ENCODE measurements around the gene SCGB1D1. TPM values are rescaled to one million over a fixed set of nuclear protein-coding genes. Genes with fewer than 3 reads are reported as not detected.
A peak's percentile ranks its signal among the peaks of the same experiment; 100 is the strongest.

Gene SCGB1D1
- total and polyA plus RNA-seq, 9 donors = not detected

GRCh38 chr11:62147545-62147944 is 42.5 kb upstream of the SCGB1D1 start:
- no peak overlapping the region for H3K4me3 ChIP-seq (ENCODE audit: low read length)
- no peaks in the 10 kb centered on the region for H3K27me3 ChIP-seq (ENCODE audit: control insufficient read depth, insufficient read depth, low read length)
- H3K4me1 ChIP-seq (ENCODE audit: control insufficient read depth, insufficient read depth, low read length) = peaks cover 13% of the 10 kb centered on the region
- no peaks in the 10 kb centered on the region for H3K9me3 ChIP-seq (replicated peaks; ENCODE audit: control insufficient read depth, low read depth, low read length)
- peaks cover 82% of the 10 kb centered on the region for H3K36me3 ChIP-seq (ENCODE audit: control insufficient read depth, insufficient read depth, low read length)
- H3K27ac ChIP-seq (ENCODE audit: low read length) = no peak overlapping the region
- 88% methylated on average over 9 of the region's 12 CpGs for WGBS (ENCODE audit: insufficient coverage)
- no peak for DNase-seq

GRCh38 chr11:62148271-62148980 is 41.6 kb upstream of the SCGB1D1 start:
- Histone ChIP-seq H3K4me3 (ENCODE audit: low read length) (no peak overlapping the region), H3K36me3 (ENCODE audit: control insufficient read depth, insufficient read depth, low read length) (peaks cover 78% of the 10 kb centered on the region), H3K27me3 (ENCODE audit: control insufficient read depth, insufficient read depth, low read length) (no peaks in the 10 kb centered on the region), H3K9me3 (replicated peaks; ENCODE audit: control insufficient read depth, low read depth, low read length) (no peaks in the 10 kb centered on the region), H3K27ac (ENCODE audit: low read length) (no peak overlapping the region), H3K4me1 (ENCODE audit: control insufficient read depth, insufficient read depth, low read length) (peaks cover 4% of the 10 kb centered on the region)
- 63% methylated on average over 8 of the region's 10 CpGs for WGBS (ENCODE audit: insufficient coverage)
- no peak for DNase-seq

- Histone ChIP-seq H3K36me3 (ENCODE audit: control insufficient read depth, insufficient read depth, low read length) (peaks cover 65% of the 10 kb centered on the region), H3K27ac (ENCODE audit: low read length) (no peak overlapping the region), H3K4me3 (ENCODE audit: low read length) (no peak overlapping the region), H3K4me1 (ENCODE audit: control insufficient read depth, insufficient read depth, low read length) (no peaks in the 10 kb centered on the region), H3K27me3 (ENCODE audit: control insufficient read depth, insufficient read depth, low read length) (no peaks in the 10 kb centered on the region), H3K9me3 (replicated peaks; ENCODE audit: control insufficient read depth, low read depth, low read length) (no peaks in the 10 kb centered on the region)
- WGBS (ENCODE audit: insufficient coverage) = 92% methylated on average over 12 of the region's 17 CpGs
- no peak for DNase-seq
Observed at GRCh38 chr11:62149986-62150886, 39.8 kb upstream of the SCGB1D1 start.

GRCh38 chr11:62150887-62151736 is 38.9 kb upstream of the SCGB1D1 start:
- peaks cover 57% of the 10 kb centered on the region for H3K36me3 ChIP-seq (ENCODE audit: control insufficient read depth, insufficient read depth, low read length)
- no peaks in the 10 kb centered on the region for H3K9me3 ChIP-seq (replicated peaks; ENCODE audit: control insufficient read depth, low read depth, low read length)
- H3K4me3 ChIP-seq (ENCODE audit: low read length) = no peak overlapping the region
- DNase-seq = no peak
- WGBS (ENCODE audit: insufficient coverage) = 92% methylated on average over 8 of the region's 10 CpGs
- no peaks in the 10 kb centered on the region for H3K27me3 ChIP-seq (ENCODE audit: control insufficient read depth, insufficient read depth, low read length)
- H3K27ac ChIP-seq (ENCODE audit: low read length) = no peak overlapping the region
- H3K4me1 ChIP-seq (ENCODE audit: control insufficient read depth, insufficient read depth, low read length) = no peaks in the 10 kb centered on the region

GRCh38 chr11:62151737-62152102 is 38.3 kb upstream of the SCGB1D1 start:
- no peak for DNase-seq
- WGBS (ENCODE audit: insufficient coverage) = 96% methylated on average over 9 of the region's 9 CpGs
- Histone ChIP-seq H3K4me3 (ENCODE audit: low read length) (no peak overlapping the region), H3K36me3 (ENCODE audit: control insufficient read depth, insufficient read depth, low read length) (peaks cover 54% of the 10 kb centered on the region), H3K4me1 (ENCODE audit: control insufficient read depth, insufficient read depth, low read length) (no peaks in the 10 kb centered on the region), H3K27ac (ENCODE audit: low read length) (no peak overlapping the region), H3K27me3 (ENCODE audit: control insufficient read depth, insufficient read depth, low read length) (no peaks in the 10 kb centered on the region), H3K9me3 (replicated peaks; ENCODE audit: control insufficient read depth, low read depth, low read length) (no peaks in the 10 kb centered on the region)

GRCh38 chr11:62152245-62153086 is 37.5 kb upstream of the SCGB1D1 start:
- no peak for DNase-seq
- H3K27ac ChIP-seq (ENCODE audit: low read length) = no peak overlapping the region

GRCh38 chr11:62153087-62153395 is 37.0 kb upstream of the SCGB1D1 start:
- Histone ChIP-seq H3K4me3 (ENCODE audit: low read length) (no peak overlapping the region), H3K36me3 (ENCODE audit: control insufficient read depth, insufficient read depth, low read length) (peaks cover 41% of the 10 kb centered on the region), H3K27me3 (ENCODE audit: control insufficient read depth, insufficient read depth, low read length) (no peaks in the 10 kb centered on the region), H3K4me1 (ENCODE audit: control insufficient read depth, insufficient read depth, low read length) (no peaks in the 10 kb centered on the region), H3K27ac (ENCODE audit: low read length) (no peak overlapping the region), H3K9me3 (replicated peaks; ENCODE audit: control insufficient read depth, low read depth, low read length) (no peaks in the 10 kb centered on the region)
- no CpG with 5 or more reads among the region's 2 CpGs for WGBS (ENCODE audit: insufficient coverage)
- DNase-seq = peak; percentile 27

More at GRCh38 chr11:62152245-62153086, 37.5 kb upstream of the SCGB1D1 start:
- Histone ChIP-seq H3K4me1 (ENCODE audit: control insufficient read depth, insufficient read depth, low read length) (no peaks in the 10 kb centered on the region), H3K4me3 (ENCODE audit: low read length) (no peak overlapping the region), H3K27me3 (ENCODE audit: control insufficient read depth, insufficient read depth, low read length) (no peaks in the 10 kb centered on the region), H3K9me3 (replicated peaks; ENCODE audit: control insufficient read depth, low read depth, low read length) (no peaks in the 10 kb centered on the region), H3K36me3 (ENCODE audit: control insufficient read depth, insufficient read depth, low read length) (peaks cover 46% of the 10 kb centered on the region)
- WGBS (ENCODE audit: insufficient coverage) = 95% methylated on average over 8 of the region's 14 CpGs

- WGBS (ENCODE audit: insufficient coverage) = no CpG with 5 or more reads among the region's 3 CpGs
Observed at GRCh38 chr11:62153617-62154016, 36.4 kb upstream of the SCGB1D1 start.

GRCh38 chr11:62157603-62158002 is 32.4 kb upstream of the SCGB1D1 start:
- DNase-seq = no peak
- Histone ChIP-seq H3K36me3 (ENCODE audit: control insufficient read depth, insufficient read depth, low read length) (peaks cover 4% of the 10 kb centered on the region), H3K9me3 (replicated peaks; ENCODE audit: control insufficient read depth, low read depth, low read length) (no peaks in the 10 kb centered on the region), H3K4me3 (ENCODE audit: low read length) (no peak overlapping the region), H3K4me1 (ENCODE audit: control insufficient read depth, insufficient read depth, low read length) (no peaks in the 10 kb centered on the region), H3K27me3 (ENCODE audit: control insufficient read depth, insufficient read depth, low read length) (no peaks in the 10 kb centered on the region), H3K27ac (ENCODE audit: low read length) (no peak overlapping the region)
- WGBS (ENCODE audit: insufficient coverage) = 56% methylated on average over 3 of the region's 6 CpGs

More at GRCh38 chr11:62153617-62154016, 36.4 kb upstream of the SCGB1D1 start:
- H3K27me3 ChIP-seq (ENCODE audit: control insufficient read depth, insufficient read depth, low read length) = no peaks in the 10 kb centered on the region
- no peaks in the 10 kb centered on the region for H3K4me1 ChIP-seq (ENCODE audit: control insufficient read depth, insufficient read depth, low read length)
- DNase-seq = no peak
- H3K36me3 ChIP-seq (ENCODE audit: control insufficient read depth, insufficient read depth, low read length) = peaks cover 36% of the 10 kb centered on the region
- H3K27ac ChIP-seq (ENCODE audit: low read length) = no peak overlapping the region
- no peak overlapping the region for H3K4me3 ChIP-seq (ENCODE audit: low read length)
- no peaks in the 10 kb centered on the region for H3K9me3 ChIP-seq (replicated peaks; ENCODE audit: control insufficient read depth, low read depth, low read length)
